NCI-H2196 treated with DMSO at 0.1 percent for 48 hours (cell line): ENCODE results near the gene GARIN5B.

Experiments
- DNase-seq: peaks from one replicate; lab custom pipeline; 2025; ENCODE audit not compliant: unreplicated experiment; lab: John Stamatoyannopoulos, UW

The GARIN5B gene

GRCh38 chr19:55325172-55325571 lies 37.9 kb downstream of the GARIN5B start, which contains the start of gene TMEM150B:
Gene TMEM150B (minus strand): TSS chr19:55325341. CDS start chr19:55321036, 4,305 bp downstream.
- no peak for DNase-seq

GRCh38 chr19:55324662-55325061 lies 38.4 kb downstream of the GARIN5B start:
- no peak for DNase-seq

GRCh38 chr19:55322204-55322885 lies 40.7 kb downstream of the GARIN5B start:
- DNase-seq, result no peak

GRCh38 chr19:55321466-55322137 lies 41.5 kb downstream of the GARIN5B start:
- no peak for DNase-seq

- DNase-seq, result no peak
Measured at GRCh38 chr19:55320844-55321419, 42.1 kb downstream of the GARIN5B start.

GRCh38 chr19:55319785-55320184 lies 43.3 kb downstream of the GARIN5B start:
- no peak for DNase-seq

- no peak for DNase-seq
Measured at GRCh38 chr19:55316646-55317045, 46.4 kb downstream of the GARIN5B start.

GRCh38 chr19:55315956-55316525 lies 47.0 kb downstream of the GARIN5B start:
- DNase-seq, result no peak

GRCh38 chr19:55314396-55314795 lies 48.7 kb downstream of the GARIN5B start:
- DNase-seq, result no peak

- no peak for DNase-seq
Measured at GRCh38 chr19:55312621-55313512, 50.2 kb downstream of the GARIN5B start.

- DNase-seq, result no peak
Measured at GRCh38 chr19:55311797-55312196, 51.3 kb downstream of the GARIN5B start.

GRCh38 chr19:55311397-55311796 lies 51.7 kb downstream of the GARIN5B start:
- no peak for DNase-seq

- no peak for DNase-seq
Measured at GRCh38 chr19:55310498-55310897, 52.6 kb downstream of the GARIN5B start.

- DNase-seq, result no peak
Measured at GRCh38 chr19:55309448-55309847, 53.6 kb downstream of the GARIN5B start.

GRCh38 chr19:55308281-55308680 lies 54.8 kb downstream of the GARIN5B start:
- DNase-seq, result no peak

GRCh38 chr19:55306712-55307111 lies 56.3 kb downstream of the GARIN5B start:
- no peak for DNase-seq

- DNase-seq, result no peak
Measured at GRCh38 chr19:55305983-55306562, 57.0 kb downstream of the GARIN5B start.

- no peak for DNase-seq
Measured at GRCh38 chr19:55305491-55305890, 57.6 kb downstream of the GARIN5B start.

- DNase-seq, result no peak
Measured at GRCh38 chr19:55304980-55305379, 58.1 kb downstream of the GARIN5B start.
